OCI-LY1 (cell line): Measurements from ENCODE around the gene MMP10.

Source experiments
- H2AFZ ChIP-seq: fragments of 200-600 bp; sonication (generic), shearing (Covaris generic); 2 replicates; pipeline ENCODE4 v1.6.0; 2014; ENCODE audit warnings: antibody characterized with exemption, mild to moderate bottlenecking, low read length
- H3F3A ChIP-seq: fragments of 200-600 bp; sonication (generic), shearing (Covaris generic); 2 replicates; pipeline ENCODE4 v1.6.0; 2014; ENCODE audit warnings: mild to moderate bottlenecking, antibody characterized with exemption, low read length, moderate library complexity; ENCODE audit not compliant: insufficient read depth
- H3K27ac ChIP-seq: fragments of 200-600 bp; sonication (generic); 2 replicates; pipeline ENCODE4 v1.5.1; 2014; ENCODE audit warnings: low read length, mixed run types, mild to moderate bottlenecking, low read depth; ENCODE audit not compliant: poor library complexity, severe bottlenecking
- H3K27me3 ChIP-seq: fragments of 200-600 bp; sonication (generic); 2 replicates; pipeline ENCODE4 v1.6.0; 2014; ENCODE audit warnings: antibody characterized with exemption, mild to moderate bottlenecking, low read length, moderate library complexity; ENCODE audit not compliant: insufficient read depth
- H3K36me3 ChIP-seq: fragments of 200-600 bp; sonication (generic); 2 replicates; pipeline ENCODE4 v1.6.1; 2014; ENCODE audit warnings: mild to moderate bottlenecking, antibody characterized with exemption, low read length, moderate library complexity, mixed read lengths; ENCODE audit not compliant: insufficient read depth
- H3K4me1 ChIP-seq: fragments of 200-600 bp; sonication (generic); 2 replicates; pipeline ENCODE4 v1.5.1; 2014; ENCODE audit warnings: mild to moderate bottlenecking, low read length, moderate library complexity; ENCODE audit not compliant: insufficient read depth, severe bottlenecking
- H3K4me2 ChIP-seq: fragments of 200-600 bp; sonication (generic), shearing (Covaris generic); 2 replicates; pipeline ENCODE4 v1.6.1; 2014; ENCODE audit warnings: low read length
- H3K4me3 ChIP-seq: fragments of 200-600 bp; sonication (generic); 2 replicates; pipeline ENCODE4 v1.5.1; 2014; ENCODE audit warnings: low read length, low read depth, mild to moderate bottlenecking, mixed read lengths; ENCODE audit not compliant: poor library complexity, severe bottlenecking
- H3K79me2 ChIP-seq: fragments of 200-600 bp; shearing (Covaris generic); 2 replicates; pipeline ENCODE4 v1.6.1; 2016; ENCODE audit warnings: mixed run types, low read length, mixed read lengths; ENCODE audit not compliant: insufficient read depth
- H3K9ac ChIP-seq: fragments of 200-600 bp; sonication (generic), shearing (Covaris generic); 2 replicates; pipeline ENCODE4 v1.6.1; 2014; ENCODE audit warnings: mild to moderate bottlenecking, low read length, mixed read lengths
- H3K9me2 ChIP-seq: fragments of 200-600 bp; sonication (generic), shearing (Covaris generic); 2 replicates; pipeline ENCODE4 v1.6.1; 2014; ENCODE audit warnings: low read depth, mild to moderate bottlenecking, low read length, mixed read lengths
- H3K9me3 ChIP-seq: fragments of 200-600 bp; shearing (Covaris generic); 2 replicates; pipeline ENCODE4 v1.6.1; 2014; ENCODE audit warnings: low read length, mixed read lengths
- H4K20me1 ChIP-seq: fragments of 200-600 bp; sonication (generic), shearing (Covaris generic); 2 replicates; pipeline ENCODE4 v1.6.0; 2016; ENCODE audit warnings: mild to moderate bottlenecking, low read length; ENCODE audit not compliant: insufficient read depth
- EZH2 ChIP-seq: fragments of 200-600 bp; sonication (generic), shearing (Covaris generic); IDR thresholded peaks from 2 replicates; pipeline ENCODE4 v1.8.0; 2017; ENCODE audit warnings: borderline replicate concordance, mixed run types, mild to moderate bottlenecking, antibody characterized with exemption, low read length, moderate library complexity, mixed read lengths
- TF ChIP-seq, protein P1 (sequence below): fragments of 200-600 bp; sonication (generic), shearing (Covaris generic); IDR thresholded peaks from 2 replicates; pipeline ENCODE4 v1.5.1; 2017; ENCODE audit warnings: mild to moderate bottlenecking, antibody characterized with exemption, low read length, moderate library complexity, mixed read lengths

Gene MMP10

GRCh38 chr11:102767800-102768199 is 12.6 kb downstream of the MMP10 start:
- Histone ChIP-seq H3K79me2 (no peaks in the 10 kb centered on the region), H4K20me1 (no peaks in the 10 kb centered on the region), H3K4me1 (no peaks in the 10 kb centered on the region), H3K9ac (no peak overlapping the region), H3K27ac (no peak overlapping the region), H3K9me3 (no peaks in the 10 kb centered on the region), H3K4me2 (no peak overlapping the region), H3K36me3 (no peaks in the 10 kb centered on the region), H3K4me3 (no peak overlapping the region), H3F3A (no peaks in the 10 kb centered on the region), H2AFZ (no peak overlapping the region), H3K9me2 (no peaks in the 10 kb centered on the region), H3K27me3 (no peaks in the 10 kb centered on the region)
- no peak for TF ChIP-seq EZH2
- TF ChIP-seq, protein P1, sequence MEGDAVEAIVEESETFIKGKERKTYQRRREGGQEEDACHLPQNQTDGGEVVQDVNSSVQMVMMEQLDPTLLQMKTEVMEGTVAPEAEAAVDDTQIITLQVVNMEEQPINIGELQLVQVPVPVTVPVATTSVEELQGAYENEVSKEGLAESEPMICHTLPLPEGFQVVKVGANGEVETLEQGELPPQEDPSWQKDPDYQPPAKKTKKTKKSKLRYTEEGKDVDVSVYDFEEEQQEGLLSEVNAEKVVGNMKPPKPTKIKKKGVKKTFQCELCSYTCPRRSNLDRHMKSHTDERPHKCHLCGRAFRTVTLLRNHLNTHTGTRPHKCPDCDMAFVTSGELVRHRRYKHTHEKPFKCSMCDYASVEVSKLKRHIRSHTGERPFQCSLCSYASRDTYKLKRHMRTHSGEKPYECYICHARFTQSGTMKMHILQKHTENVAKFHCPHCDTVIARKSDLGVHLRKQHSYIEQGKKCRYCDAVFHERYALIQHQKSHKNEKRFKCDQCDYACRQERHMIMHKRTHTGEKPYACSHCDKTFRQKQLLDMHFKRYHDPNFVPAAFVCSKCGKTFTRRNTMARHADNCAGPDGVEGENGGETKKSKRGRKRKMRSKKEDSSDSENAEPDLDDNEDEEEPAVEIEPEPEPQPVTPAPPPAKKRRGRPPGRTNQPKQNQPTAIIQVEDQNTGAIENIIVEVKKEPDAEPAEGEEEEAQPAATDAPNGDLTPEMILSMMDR: no peak

DNA sequence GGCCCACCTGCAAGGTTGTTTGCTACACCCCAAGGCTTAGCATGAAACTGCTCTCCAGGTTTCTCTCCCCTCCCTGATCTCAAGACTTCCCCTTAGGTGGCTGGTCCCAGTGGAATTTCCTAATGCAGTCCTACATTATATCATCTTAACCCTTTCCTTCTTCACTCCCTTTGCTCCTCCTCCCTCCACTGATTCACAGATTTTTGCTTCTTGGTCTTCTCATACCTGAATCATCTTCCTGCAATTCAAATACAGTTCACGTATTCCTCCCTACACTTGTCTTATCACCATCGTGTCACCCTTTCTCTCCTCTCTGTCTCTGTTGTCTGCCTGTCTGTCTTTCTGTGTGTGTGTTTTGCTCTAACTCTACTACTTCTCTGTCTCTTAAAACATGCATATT is 17.0 kb downstream of the MMP10 start:
- no peak overlapping the region for H3K4me2 ChIP-seq
- TF ChIP-seq, protein P1: no peak
- TF ChIP-seq EZH2: no peak

DNA sequence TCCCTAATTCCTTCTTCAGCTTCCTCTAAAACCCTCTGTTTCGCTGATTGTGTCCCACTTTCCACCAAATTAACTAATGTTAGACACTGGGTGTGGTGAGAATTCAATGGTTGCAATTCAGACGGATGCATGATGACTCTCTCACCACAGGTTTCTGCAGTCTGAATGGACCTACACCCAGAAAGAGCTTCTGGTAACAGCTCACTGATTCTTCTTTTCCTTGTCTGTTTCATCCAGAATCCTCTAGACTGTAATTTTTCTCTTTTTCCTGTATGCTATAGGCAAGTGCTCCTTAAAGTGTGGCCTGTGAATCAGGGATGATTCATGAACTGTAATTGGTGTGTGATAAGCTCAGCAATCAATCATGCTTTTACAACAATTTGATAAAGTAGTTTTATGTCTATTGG is 18.1 kb downstream of the MMP10 start:
- Histone ChIP-seq H4K20me1 (no peaks in the 10 kb centered on the region), H3K9me2 (no peaks in the 10 kb centered on the region), H3K4me1 (no peaks in the 10 kb centered on the region), H3K79me2 (no peaks in the 10 kb centered on the region), H3K4me2 (no peak overlapping the region), H3F3A (no peaks in the 10 kb centered on the region), H3K9me3 (no peaks in the 10 kb centered on the region), H3K27me3 (no peaks in the 10 kb centered on the region), H3K36me3 (no peaks in the 10 kb centered on the region), H3K9ac (no peak overlapping the region), H3K27ac (no peak overlapping the region), H3K4me3 (no peak overlapping the region), H2AFZ (no peak overlapping the region)
- no peak for TF ChIP-seq EZH2
- TF ChIP-seq, protein P1: no peak

More for the DNA sequence above, 17.0 kb downstream of the MMP10 start:
- Histone ChIP-seq H3K27ac (no peak overlapping the region), H3F3A (no peaks in the 10 kb centered on the region), H3K79me2 (no peaks in the 10 kb centered on the region), H3K9ac (no peak overlapping the region), H3K36me3 (no peaks in the 10 kb centered on the region), H4K20me1 (no peaks in the 10 kb centered on the region), H3K9me3 (no peaks in the 10 kb centered on the region), H3K4me3 (no peak overlapping the region), H3K9me2 (no peaks in the 10 kb centered on the region), H2AFZ (no peak overlapping the region), H3K4me1 (no peaks in the 10 kb centered on the region), H3K27me3 (no peaks in the 10 kb centered on the region)
